Brain microvascular endothelial cell (primary cell): ENCODE data around the gene GFM1.

Experiments used
- DNase-seq: peaks from one replicate; pipeline ENCODE4 v3.0.0-alpha.2; 2020
- H3K27ac ChIP-seq: fragments of 250-450 bp; sonication (Bioruptor Pico); 2 replicates; pipeline ENCODE4 v1.5.1; 2020; ENCODE audit warnings: mild to moderate bottlenecking, moderate library complexity
- H3K27me3 ChIP-seq: fragments of 250-450 bp; sonication (Bioruptor Pico); replicated peaks from 2 replicates; pipeline ENCODE4 v1.5.1; 2020; ENCODE audit warnings: mild to moderate bottlenecking
- H3K36me3 ChIP-seq: fragments of 250-450 bp; sonication (Bioruptor Pico); replicated peaks from 2 replicates; pipeline ENCODE4 v1.5.1; 2020; ENCODE audit warnings: mild to moderate bottlenecking
- H3K4me3 ChIP-seq: 2 replicates; pipeline ENCODE4 v1.5.1; 2011; ENCODE audit warnings: low read depth, mild to moderate bottlenecking, control low read depth, low read length, moderate library complexity
- in situ Hi-C: cut with HindIII; loops from 2 replicates; pipeline ENCODE4 v1.10.0; 2017; ENCODE audit warnings: low sequenced_read_pairs, low pct_ligation_motif_present
- TF ChIP-seq, protein P1 (sequence below): IDR thresholded peaks from 2 replicates; pipeline ENCODE4 v1.5.1; 2011; ENCODE audit warnings: low read depth, mild to moderate bottlenecking, moderate library complexity, low read length, control low read depth, inconsistent platforms; ENCODE audit errors: missing control alignments

GFM1 gene

DNA sequence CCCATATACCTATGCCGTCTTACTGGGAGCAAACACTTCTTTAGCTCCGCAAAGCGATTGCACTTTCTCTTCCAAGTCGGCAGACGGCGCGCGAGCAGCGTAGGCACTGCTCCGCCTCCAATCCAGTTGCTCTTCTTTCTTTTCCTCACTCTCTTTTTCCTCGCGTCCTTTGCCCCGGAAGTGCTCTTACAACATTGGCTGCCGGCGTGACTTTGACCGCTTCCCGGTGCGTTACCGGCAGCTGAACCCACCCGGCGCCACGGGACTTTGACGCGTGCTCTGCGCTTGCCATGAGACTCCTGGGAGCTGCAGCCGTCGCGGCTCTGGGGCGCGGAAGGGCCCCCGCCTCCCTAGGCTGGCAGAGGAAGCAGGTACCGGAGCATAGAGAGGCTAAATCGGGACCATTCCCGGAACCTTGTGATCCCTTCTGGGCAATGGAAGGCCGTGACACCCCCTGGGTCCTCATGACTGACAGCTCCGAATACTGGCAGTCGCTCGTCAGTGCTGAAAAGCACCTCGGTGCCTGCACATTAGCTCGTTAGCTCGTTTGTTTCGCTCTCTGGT is at the start of gene GFM1:
Gene GFM1 (plus strand): TSS at position 183 of the 564 bp plus-strand sequence. CDS start 108 bp downstream, at position 291.
- TF ChIP-seq, protein P1, sequence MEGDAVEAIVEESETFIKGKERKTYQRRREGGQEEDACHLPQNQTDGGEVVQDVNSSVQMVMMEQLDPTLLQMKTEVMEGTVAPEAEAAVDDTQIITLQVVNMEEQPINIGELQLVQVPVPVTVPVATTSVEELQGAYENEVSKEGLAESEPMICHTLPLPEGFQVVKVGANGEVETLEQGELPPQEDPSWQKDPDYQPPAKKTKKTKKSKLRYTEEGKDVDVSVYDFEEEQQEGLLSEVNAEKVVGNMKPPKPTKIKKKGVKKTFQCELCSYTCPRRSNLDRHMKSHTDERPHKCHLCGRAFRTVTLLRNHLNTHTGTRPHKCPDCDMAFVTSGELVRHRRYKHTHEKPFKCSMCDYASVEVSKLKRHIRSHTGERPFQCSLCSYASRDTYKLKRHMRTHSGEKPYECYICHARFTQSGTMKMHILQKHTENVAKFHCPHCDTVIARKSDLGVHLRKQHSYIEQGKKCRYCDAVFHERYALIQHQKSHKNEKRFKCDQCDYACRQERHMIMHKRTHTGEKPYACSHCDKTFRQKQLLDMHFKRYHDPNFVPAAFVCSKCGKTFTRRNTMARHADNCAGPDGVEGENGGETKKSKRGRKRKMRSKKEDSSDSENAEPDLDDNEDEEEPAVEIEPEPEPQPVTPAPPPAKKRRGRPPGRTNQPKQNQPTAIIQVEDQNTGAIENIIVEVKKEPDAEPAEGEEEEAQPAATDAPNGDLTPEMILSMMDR = peak; percentile 93
- Histone ChIP-seq H3K36me3 (peaks cover 4% of the 10 kb centered on the region), H3K4me3 (peak within 1 kb of the TSS; percentile 98), H3K27ac (peak within 1 kb of the TSS; percentile 65), H3K27me3 (no peaks in the 10 kb centered on the region)
- DNase-seq = peak; percentile 93
- in situ Hi-C loops = no loop called here

DNA sequence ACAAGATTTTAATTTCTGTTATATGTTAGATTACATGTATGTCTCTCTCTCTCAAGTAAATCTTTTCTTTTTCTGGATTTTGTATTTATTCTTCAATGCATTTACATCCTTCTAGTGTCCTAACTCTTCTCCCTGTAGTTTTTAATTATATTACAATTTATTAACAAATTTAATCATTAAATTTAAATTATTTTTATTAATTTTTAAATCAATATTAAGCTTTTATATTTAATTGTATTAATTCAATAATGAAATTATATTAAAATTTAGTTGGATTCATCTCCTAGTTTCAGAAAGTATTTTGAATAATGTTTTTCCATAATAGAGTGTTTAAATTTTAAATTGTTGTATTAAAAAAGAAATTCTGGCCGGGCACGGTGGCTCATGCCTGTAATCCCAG is 43.5 kb upstream of the GFM1 start:
- TF ChIP-seq, protein P1 = no peak
- Histone ChIP-seq H3K4me3 (no peak overlapping the region), H3K27me3 (no peaks in the 10 kb centered on the region), H3K27ac (no peak overlapping the region), H3K36me3 (no peaks in the 10 kb centered on the region)
- DNase-seq = no peak
- in situ Hi-C loops = no loop called here

DNA sequence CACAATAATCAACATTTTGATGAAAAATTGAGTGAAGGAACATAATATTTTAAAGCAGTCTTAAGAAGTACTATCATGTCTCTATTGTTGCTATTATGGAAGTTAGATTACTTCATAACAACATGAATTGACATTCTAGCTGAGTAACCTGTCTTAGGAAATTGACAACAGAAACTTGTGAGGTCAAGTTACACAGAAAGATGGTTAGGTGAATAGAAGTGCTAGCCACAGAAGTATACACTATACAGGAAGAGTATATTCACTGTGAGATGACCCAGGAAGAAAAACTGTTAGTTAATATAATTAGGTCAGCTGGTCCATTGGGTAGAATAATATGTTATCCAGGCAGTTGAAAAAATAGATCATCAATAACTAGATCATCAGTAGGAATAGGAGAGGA is 42.1 kb upstream of the GFM1 start:
- H3K4me3 ChIP-seq = no peak overlapping the region
- TF ChIP-seq, protein P1 = no peak
- H3K27me3 ChIP-seq = no peaks in the 10 kb centered on the region
- no peak overlapping the region for H3K27ac ChIP-seq
- in situ Hi-C loops = no loop called here
- H3K36me3 ChIP-seq = no peaks in the 10 kb centered on the region
- no peak for DNase-seq

DNA sequence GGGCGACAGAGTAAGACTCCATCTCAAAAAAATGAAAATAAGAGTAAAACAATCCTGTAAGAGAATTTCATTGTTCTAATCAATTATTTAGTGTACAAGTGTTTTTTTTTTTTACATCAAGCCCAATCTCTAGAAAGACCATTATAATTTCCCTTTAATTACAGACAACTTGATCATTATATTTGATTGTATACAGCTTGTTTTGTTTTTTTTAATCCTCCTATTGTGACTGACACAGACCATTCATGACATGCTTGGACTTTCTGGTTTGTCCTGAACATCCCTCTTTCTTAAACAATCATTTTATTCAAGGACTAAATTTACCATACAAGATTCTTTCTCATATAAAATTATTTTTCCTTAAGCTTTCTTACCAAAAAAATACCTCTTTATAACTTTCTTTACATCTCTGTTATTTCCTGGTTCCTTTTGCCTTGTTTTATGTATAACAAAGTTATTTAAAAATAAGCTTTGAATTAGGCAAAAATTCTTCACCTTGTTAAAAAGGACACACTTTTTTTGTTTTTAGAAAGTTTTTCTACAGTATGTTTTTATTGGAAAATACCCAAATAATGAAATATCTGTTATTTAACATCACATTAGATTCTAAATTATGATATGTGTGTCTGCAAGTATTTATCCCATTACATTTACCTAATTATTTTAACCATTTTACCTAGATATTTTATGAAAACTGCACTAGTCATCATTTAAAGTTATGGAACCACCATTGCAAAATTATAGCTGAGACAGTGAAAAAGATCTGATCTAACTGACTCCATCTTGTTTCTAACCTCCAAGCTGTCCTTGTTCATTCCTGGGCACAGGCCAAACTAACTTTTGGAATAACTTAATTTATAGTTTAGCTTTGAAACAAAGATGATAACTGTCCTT is 26.1 kb upstream of the GFM1 start:
- H3K4me3 ChIP-seq = no peak overlapping the region
- no peaks in the 10 kb centered on the region for H3K27me3 ChIP-seq
- DNase-seq = no peak
- no peak overlapping the region for H3K27ac ChIP-seq
- in situ Hi-C loops = no loop called here
- H3K36me3 ChIP-seq = no peaks in the 10 kb centered on the region
- TF ChIP-seq, protein P1 = no peak

DNA sequence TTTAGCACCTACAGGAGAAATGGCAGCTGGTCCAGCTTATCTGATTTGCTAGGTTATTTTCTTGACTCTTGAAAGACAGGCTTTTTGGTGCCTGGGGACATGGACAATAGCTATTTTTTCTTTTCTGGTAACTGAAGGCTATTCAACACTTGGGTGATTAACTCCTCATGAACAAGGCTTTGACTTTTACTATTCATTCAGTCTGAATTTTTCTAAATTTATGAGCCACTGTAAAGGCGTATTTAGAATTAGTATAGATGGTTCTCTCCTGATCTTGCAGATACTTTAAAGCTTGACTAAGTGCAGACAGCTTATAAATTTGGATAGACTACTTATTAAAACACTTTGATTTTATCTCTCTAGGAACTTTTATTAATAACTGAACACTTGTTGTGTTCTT is 18.4 kb upstream of the GFM1 start:
- H3K4me3 ChIP-seq = no peak overlapping the region
- H3K27me3 ChIP-seq = no peaks in the 10 kb centered on the region
- no peak overlapping the region for H3K27ac ChIP-seq
- in situ Hi-C loops = no loop called here
- TF ChIP-seq, protein P1 = no peak
- H3K36me3 ChIP-seq = no peaks in the 10 kb centered on the region
- no peak for DNase-seq
